GM18870 (cell line): Measurements from ENCODE around the gene COG2.

Experiments
- ATAC-seq: cut with Tn5 transposase; IDR thresholded peaks from one replicate; pipeline ENCODE4 v1.9.1; 2021; ENCODE audit warnings: moderate library complexity; ENCODE audit not compliant: unreplicated experiment

COG2 gene

DNA sequence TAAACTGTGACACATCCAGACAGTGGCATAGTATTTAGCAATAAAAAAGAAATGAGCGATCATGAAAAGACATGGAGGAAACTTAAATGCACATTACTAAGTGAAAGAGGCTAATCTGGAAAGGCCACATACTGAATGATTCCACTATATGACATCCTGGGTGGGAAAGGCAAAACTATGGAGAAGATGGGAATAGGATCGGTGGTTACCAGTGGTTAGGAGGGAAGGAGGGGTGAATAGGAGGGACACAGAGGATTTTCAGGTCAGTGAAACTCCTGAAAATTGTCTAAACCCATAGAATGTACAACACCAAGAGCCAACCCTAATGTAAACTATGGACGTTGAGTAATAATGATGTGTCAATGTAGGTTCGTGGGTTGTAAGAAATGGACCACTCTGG lies 57.9 kb downstream of the COG2 start:
- no peak for ATAC-seq

DNA sequence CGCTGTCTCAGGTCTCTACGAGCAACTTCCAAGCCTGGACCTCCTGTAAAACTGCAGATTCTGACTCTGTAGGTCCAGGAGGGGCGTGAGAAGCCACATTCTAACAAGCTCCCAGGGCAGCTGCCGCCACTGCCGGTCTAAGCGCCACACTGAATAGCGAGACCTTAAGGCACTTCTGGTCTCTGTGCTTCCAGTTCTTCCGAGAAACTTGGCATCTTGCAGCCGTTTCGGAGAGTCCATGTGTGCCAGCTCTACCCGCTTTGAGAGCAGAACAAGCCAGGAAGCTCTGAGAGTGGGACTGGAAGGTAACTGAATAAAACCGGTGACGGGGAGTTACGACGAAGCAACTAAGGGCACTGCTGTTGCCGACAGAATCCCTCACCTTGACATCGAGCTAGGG lies 59.2 kb downstream of the COG2 start:
- no peak for ATAC-seq

DNA sequence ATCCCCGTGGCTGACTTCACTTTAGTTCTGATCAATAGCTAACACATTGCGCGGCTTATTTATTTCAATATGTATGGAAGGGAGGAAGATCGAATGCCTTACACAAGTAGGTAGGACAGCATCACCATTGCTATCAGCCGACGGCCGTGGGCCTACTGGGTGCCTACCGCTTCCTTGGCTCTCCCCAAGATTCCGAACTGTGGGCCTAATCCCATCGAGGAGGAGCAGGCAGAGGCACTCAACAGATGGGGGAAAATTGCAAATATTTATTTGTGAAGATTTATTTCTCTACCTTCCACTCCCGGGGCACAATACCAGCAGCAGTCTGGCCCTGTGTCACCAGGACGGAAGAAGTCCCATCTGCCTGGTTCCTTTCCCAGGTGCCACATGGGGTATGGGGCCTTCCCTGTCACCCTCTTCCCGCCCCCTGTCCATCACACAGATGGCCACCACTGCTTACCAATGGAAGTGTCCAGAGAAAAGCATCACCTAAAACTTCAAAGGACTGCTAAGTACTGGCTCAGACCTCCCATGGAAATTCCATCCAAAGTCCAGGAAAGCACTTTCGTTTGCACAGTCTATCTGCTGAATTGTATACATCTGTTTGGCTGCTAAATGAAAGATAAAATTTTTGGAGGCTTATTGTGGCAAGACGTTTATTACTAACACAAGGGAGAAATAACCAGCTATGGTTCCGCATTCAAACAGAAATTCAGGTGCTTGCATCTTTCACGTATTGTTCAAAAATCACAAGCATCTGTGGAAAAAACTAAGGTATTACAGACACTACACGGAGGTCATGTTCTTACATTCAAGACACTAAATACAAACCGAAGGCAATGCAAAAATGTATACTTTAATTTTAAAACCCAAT lies 59.9 kb downstream of the COG2 start:
- no peak for ATAC-seq

DNA sequence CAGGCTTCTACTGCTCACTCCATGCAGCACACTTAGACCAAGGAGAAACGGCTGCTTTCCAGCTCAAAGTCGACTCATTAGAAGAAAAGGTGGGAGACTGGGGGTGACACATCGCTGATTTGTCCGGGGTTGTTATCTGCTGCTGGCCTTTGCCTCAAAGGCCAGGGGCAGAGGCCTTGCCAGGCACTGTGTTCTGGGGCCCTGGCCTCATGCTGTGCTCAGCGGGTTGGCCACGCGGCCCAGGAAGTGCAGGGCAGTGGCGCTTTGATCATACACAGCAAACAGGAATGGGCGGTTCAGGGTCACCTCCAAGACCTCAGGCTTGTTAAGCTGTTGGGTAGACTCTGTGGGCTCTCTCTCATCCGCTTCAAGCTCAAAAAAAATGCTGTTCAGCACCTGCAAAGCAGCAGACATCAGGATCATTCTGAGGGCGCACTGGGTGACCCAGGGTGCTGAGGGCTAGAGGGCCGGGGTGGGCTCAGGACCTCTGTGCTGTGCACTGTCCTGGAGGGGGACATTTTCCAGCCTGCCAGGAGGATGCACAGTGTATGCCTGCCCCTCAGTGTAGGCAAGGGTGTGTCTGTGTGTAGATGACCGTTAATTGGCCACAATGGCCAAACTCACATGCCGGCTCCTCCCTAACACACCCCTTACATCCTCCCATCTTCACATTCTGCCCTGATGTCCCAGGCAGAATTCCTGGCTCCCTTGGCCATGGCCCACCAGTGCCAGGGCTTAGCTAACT lies 60.8 kb downstream of the COG2 start:
- no peak for ATAC-seq

DNA sequence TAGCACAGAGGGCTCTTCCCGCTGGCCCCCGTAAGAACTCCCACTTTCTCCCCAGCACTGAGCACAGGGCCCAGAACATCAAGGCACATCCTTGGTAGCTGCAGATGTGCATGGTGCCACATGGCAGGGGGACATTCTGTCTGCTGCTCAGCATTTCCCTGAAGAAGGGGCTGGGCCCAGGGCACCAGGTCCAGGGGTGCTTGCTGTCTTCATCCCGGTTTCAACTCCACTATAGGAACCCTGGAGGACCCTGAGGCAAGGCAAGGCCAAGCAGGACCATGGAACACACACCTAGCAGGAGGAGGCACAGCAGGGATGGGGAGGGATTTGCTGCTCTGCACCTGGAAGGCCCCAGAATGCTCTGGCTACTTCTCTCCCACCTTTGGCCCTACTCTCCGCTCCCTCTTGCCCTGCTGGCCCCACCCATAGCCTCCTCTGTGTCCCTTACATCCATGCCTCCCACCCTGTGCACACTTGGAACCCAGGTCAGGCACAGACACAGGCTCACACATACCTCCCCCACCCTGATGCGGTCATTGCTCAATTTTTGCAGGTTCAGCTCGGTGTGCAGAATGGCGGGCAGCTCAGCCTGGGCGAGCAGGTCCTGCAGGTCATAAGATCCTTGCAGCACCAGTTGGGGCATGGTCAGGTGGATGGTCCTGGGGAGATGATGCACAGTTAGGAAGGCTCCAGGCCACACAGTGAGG lies 61.6 kb downstream of the COG2 start:
- no peak for ATAC-seq

DNA sequence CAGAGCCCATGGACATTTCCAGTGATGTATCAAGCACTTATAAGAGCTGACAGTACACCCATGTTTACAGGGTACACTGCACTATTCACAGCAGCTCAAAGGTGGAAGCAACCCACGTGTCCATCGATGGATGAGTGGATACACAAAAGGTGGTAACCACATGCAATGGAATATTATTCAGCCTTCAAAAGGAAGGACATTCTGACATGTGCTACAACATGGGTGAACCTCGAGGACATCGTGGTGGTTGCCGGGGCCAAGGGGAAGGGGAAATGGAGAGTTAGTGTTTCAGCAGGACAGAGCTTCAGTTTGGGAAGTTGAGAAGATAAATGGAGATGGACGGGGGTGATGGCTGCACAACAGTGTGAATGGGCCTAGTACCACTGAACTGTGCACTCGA lies 62.5 kb downstream of the COG2 start:
- no peak for ATAC-seq

DNA sequence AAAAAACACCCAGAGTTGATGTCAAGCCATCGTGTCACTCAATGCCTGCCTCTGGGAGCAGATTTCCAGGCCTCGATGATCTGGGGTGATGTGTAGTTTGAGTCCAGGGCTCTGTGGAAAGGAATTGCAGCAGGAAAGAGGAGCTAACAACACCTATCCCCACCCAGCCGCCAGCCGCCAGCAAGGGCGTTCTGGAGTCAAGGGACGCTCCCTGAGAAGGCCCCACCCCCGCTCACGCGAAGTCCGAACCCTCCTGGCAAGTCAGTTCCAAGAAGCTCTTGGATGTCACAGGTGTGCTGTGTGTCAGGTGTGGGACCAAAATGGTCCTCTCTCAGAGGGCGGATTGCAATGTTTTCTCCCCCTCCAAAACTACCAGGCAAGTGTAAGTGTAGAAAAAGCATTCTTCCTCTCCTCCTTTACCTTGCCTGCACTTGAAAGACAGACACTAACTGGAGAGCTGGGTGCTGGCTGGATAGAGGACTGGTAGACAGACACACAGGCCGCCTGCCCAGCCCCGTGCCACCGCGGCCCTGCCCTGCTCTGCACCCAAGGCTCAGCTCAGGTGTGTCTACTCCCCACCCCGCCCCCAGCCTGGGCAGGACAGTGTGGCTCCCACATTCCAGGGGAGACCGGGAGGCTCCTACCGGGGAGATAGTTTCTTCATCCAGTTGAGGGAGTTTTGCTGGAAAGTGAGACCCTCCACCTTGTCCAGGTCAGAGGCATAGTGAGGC lies 63.2 kb downstream of the COG2 start:
- ATAC-seq: no peak

DNA sequence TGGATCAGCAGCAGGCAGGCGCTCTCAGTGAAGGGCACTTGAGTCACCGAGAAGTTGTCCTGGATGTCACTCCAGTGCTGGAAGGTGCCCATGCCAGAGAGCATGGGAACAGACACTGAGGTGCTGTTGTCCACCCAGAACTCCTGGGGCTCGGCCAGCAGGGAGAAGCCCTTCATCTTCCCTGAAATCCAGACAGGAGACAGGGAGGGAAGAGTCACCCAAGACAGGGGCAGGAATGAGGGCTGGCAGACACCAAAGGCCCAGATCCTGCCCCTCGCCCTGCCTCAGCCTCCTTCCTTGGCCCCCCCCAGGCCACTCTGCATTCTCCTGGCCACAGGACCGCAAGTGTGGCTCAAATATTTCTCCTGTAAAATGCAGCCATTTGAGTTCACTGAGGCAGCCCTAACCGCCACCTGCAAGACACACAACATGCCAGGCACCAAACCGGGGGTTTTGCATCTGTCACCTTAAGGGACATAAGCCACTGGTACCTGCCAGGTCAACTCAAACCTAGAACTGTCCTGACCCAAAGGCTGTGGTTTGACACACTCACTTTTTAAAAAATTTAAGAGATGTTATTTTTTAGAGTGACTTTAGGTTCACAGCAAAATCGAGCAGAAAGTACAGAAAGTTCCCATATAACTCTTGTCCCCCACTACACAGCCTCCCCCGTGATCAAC lies 63.9 kb downstream of the COG2 start:
- no peak for ATAC-seq

DNA sequence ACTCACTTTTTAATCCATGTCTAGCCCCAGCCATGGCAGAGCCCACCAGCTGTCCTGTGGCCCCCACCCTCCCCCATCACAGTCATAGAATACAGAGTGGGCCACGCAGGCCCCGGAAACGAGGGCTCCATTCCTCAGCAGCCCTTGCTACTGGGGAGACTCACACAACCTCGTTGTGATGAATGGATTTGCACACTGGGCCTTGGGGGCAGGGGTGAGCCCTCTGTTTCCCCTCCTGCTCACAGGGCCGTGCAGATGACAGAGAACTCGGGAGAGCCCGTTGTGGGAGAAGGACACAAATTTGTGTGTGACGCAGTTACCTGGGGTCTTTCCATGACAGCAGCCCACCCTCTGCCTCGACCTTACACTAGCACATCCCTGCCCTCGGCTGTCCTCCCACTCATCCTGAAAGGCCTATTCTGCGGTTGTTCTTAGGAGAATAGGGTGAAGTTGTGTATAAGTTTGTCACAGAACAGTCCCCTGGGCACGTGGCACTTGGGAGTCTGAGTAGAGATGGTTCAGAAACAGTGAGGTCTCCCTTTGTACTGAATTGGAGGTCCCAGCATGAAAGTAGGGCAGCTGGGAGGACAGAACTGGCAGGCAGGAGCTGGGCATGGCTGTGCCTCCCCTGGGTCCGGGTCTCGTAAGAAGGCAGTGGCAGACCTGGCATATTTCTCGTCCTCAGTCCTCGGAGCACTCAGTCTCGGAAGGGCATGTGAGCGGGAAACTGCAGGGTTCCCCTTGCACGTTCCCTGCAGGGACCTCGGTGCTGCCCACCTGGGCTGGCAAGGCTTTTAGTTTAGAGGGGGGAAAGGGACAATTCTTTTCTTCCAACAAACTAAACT lies 64.8 kb downstream of the COG2 start:
- ATAC-seq: no peak

DNA sequence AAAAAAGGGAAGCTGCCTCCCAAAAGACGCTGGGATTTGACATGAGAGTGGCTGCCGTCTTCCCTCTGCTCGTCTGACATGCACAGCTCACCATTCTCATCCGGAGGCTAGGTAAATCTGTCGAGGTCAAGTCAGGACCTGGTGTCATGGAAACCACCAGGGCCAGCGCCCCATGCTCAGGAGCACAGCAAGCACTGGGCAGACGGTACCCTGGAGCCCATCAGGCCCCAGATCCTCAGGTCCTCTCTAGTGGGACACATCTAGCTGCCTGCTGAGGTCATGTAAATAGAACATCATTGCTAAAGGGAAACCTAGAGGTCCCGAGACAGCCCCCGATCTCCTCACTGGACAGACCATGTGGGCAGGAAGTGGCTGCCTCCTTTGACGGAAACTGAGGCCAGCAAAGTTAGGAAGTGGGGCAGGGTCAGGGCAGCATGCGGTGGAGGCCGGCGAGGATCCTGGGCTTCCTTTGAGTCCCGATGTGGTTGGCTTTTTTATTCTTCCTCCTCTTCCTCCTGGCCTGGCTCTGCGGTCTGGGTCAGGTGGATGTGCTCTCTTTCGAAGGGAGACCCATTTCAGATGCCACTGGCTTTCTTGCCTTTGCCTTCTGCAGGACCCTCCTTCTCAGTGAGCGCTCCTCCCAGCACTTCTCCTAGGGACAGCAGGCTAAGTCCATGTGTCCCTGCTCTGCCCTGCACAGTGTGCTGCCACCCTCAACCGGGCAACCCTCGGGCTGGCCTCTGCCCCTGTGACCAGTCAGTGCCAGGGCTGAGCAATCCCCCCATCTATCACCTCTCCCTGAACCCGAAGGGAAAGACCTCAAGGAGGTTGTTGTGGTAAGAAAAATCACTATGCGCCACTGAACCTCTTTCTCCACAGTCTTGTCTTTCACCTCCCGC lies 65.7 kb downstream of the COG2 start:
- no peak for ATAC-seq

DNA sequence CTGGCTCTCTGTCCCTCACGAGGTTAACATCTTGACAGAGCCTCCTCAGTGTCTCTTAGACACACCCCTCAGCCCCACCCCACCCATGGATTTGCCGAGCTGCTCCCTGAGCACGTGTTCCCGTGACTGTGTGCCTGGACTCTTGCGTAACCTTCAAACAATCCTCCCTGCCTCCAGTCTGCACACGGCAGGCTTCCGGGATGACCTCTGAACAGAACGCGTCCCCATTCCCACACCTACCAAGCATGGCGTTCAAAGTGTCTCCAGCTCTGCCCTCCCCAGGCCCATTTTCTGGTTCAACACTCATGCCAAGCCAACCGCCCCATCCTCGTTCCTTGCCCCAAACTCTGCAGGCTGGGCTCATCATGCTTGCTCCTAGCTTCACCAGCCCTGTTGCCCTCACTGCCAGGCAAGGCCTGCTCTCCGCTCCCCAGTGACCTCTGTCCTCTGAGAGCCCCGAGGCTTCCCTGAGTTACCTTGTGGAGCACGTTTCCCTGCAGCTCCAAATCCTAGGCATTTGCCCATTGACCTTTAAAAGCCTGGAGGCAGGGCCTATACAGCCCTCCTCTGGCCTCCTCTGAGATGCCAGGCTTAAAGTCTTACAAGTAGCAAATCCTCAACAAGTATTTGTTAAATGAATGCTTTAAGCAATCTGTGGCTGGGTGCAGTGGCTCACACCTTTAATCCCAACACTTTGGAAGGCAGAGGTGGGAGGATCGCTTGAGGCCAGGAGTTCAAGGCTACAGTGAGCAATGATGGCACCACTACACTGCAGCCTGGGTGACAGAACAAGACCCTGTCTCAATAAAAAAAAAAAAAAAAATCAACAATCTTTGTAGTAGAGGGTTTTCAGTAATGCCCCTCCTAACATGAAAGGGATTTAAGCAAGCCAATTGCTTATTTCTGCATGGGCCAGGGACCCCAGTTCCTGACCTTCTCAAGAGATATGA lies 66.6 kb downstream of the COG2 start:
- no peak for ATAC-seq

DNA sequence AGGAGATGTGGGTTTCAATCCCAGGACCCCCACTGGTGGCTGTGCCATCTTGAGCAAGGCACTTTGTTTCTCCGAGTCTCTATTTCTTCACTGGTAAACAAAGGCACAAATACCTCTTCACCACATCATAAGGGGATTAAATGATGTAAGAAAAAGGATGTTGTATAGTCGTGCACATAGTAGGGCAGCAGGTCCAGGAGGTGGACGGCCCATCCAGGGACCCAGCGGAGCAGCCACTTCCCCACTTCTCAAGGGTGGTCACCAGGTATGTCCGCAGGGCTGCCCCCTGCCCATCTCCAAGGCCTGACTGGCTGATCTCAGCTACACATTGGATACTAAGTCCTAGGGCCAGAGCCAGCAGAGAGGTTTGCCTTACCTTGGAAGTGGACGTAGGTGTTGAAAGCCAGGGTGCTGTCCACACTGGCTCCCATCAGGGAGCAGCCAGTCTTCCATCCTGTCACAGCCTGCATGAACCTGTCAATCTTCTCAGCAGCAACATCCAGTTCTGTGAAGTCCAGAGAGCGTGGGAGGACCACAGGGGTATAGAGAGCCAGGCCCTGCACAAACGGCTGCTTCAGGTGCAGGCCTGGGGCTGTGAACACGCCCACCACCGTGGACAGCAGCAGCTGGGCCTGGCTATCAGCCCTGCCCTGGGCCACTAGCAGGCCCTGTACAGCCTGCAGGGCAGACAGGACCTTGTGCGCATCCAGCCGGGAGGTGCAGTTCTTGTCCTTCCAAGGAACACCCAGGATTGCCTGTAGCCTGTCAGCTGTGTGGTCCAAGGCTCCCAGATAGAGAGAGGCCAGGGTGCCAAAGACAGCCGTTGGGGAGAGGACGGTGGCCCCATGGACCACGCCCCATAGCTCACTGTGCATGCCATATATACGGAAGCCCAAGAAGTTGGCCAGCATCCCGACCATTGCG lies 67.6 kb downstream of the COG2 start:
- no peak for ATAC-seq

DNA sequence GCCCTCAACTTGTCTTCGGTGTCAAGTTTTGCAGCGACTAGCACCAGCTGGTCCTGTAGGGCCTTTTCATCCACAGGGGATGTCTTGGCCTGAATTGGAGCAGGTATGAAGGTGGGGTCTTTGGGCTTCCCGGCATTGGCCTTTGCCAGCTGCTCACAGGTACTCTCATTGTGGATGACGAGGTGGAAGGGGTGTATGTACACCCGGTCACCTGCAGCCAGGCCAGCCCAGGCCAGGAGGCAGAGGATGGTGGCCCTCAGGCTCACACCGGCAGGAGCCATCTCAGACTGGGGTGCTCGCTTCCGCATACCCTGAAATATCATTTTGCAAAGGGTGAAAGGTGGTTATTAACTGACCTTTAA lies 68.2 kb downstream of the COG2 start:
- ATAC-seq: no peak

DNA sequence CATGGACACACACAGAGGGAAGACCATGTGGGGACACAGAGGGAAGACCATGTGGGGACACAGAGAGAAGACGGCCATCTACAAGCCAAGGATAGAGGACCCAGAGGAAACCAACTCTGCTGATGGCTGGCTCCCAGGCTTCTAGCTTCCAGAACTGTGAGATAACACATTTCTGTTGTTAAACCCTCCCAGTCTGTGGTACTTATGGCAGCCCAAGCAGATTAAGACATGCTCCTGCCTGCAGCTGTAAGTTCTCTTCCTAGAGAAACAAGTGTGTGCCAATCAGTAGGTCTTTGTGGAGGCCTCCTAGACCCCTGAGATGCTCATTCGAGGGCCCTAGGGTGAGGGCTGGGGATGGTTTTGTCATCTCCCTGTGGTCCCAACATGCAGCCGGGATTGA lies 69.0 kb downstream of the COG2 start:
- ATAC-seq: no peak

DNA sequence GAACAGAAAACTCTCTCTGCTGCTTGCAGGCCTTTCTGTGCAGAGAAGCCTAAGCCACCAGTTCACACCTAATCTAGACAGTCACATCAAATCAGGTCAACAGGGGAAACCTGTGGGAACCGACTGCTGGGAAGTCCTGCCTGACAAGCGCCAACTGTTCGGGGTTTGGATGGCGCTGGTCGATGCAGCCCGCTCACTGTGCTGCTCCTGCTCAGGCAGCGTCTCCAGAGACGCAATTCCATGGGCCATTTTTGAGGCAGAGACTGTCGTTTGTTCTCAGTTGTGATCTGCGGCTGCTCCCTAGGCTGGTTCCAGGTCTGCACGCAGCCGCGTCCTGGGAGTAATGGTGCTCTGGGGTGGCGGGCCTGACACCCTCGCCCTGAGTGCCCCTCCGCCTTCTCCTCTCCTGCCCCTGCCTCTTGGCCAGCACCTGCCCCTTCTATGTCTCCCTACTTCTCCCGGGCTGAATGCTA lies 70.2 kb downstream of the COG2 start:
- ATAC-seq: no peak

DNA sequence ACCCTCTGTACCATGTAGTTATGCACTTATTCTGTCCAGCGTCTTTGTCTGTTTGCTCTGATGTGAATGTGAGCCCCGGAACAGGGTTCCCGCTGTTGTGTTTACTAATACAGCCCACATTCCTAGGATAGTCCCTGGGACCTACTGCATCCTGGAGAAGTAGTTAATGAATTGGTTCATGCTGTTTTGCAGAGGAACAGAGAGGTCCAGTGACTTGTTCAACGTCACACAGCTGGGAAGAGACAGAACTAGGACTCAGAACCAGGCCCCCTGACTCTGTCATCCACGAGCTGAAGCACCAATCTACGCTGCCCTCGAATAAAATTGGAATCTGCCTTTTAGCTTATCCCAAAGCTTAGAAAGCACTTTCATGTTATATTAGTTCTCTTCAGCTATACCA lies 70.9 kb downstream of the COG2 start:
- ATAC-seq: no peak
